Endothelial cell of umbilical vein (primary cell): Measurements from ENCODE around the gene TPRX2.
"Not testable (repeated sequence)": the region's sequence is repeated elsewhere in the genome, so short reads cannot be mapped to it uniquely, and the experiment has no call there.

Experiments used
- EZH2 ChIP-seq: IDR thresholded peaks from 2 replicates; pipeline ENCODE4 v1.6.1; 2012; ENCODE audit warnings: borderline replicate concordance, low read depth, mild to moderate bottlenecking, moderate library complexity, low read length, inconsistent platforms; ENCODE audit not compliant: severe bottlenecking
- FOS ChIP-seq: IDR thresholded peaks from 2 replicates; pipeline ENCODE4 v1.6.1; 2011; ENCODE audit warnings: mild to moderate bottlenecking, low read length, moderate library complexity, borderline replicate concordance; ENCODE audit not compliant: insufficient read depth
- JUN ChIP-seq: IDR thresholded peaks from 2 replicates; pipeline ENCODE4 v1.6.1; 2011; ENCODE audit warnings: borderline replicate concordance, low read depth; ENCODE audit not compliant: insufficient read length, insufficient read depth
- POLR2A ChIP-seq: IDR thresholded peaks from 2 replicates; pipeline ENCODE4 v1.6.1; 2012; ENCODE audit warnings: low read depth, mild to moderate bottlenecking, control low read depth, low read length
- POLR2AphosphoS5 ChIP-seq: IDR thresholded peaks from 2 replicates; pipeline ENCODE4 v1.6.1; 2012; ENCODE audit warnings: low read depth, mild to moderate bottlenecking, control low read depth, low read length, moderate library complexity; ENCODE audit not compliant: insufficient read depth
- TF ChIP-seq, protein P1 (sequence below), 2 donors: IDR thresholded peaks; 1 replicate in 1 of 2; 2 replicates in 1 of 2; pipeline ENCODE4 v1.5.1; 2011; ENCODE audit warnings: low read length in 2 of 2, mild to moderate bottlenecking in 2 of 2, moderate library complexity in 2 of 2, control low read depth in 1 of 2, inconsistent platforms in 1 of 2, low read depth in 1 of 2; ENCODE audit not compliant: insufficient read depth in 1 of 2; ENCODE audit errors: extremely low read depth in 1 of 2

DNA sequence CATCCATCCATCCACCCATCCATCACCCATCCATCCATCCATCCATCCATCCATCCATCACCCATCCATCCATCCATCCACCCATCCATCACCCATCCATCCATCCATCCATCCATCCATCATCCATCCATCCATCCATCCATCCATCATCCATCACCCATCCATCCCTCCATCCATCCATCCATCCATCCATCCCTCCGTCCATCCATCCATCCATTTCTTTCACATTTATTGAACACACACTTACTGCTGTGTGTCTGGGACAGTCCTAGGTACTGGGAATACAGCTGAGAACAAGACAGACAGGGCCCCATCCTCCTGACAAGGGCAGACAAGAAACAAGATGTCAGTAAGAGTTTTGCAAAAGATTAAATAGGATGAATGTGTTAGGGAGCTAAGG, 40.8 kb upstream of the TPRX2 start:
- TF ChIP-seq, protein P1, sequence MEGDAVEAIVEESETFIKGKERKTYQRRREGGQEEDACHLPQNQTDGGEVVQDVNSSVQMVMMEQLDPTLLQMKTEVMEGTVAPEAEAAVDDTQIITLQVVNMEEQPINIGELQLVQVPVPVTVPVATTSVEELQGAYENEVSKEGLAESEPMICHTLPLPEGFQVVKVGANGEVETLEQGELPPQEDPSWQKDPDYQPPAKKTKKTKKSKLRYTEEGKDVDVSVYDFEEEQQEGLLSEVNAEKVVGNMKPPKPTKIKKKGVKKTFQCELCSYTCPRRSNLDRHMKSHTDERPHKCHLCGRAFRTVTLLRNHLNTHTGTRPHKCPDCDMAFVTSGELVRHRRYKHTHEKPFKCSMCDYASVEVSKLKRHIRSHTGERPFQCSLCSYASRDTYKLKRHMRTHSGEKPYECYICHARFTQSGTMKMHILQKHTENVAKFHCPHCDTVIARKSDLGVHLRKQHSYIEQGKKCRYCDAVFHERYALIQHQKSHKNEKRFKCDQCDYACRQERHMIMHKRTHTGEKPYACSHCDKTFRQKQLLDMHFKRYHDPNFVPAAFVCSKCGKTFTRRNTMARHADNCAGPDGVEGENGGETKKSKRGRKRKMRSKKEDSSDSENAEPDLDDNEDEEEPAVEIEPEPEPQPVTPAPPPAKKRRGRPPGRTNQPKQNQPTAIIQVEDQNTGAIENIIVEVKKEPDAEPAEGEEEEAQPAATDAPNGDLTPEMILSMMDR (IDR thresholded peaks at IDR 0.05; ENCODE audit: extremely low read depth in 1 of 2, insufficient read depth in 1 of 2, low read depth in 1 of 2, low read length in 2 of 2): not testable (repeated sequence)
- not testable (repeated sequence) for TF ChIP-seq POLR2AphosphoS5, POLR2A, EZH2, JUN, FOS
